BE2C (cell line): Measurements from ENCODE around the gene ZNF346. TPM values are rescaled to one million over a fixed set of nuclear protein-coding genes. Genes with fewer than 3 reads are reported as not detected.
A peak's percentile ranks its signal among the peaks of the same experiment; 100 is the strongest.
"Not testable (repeated sequence)": the region's sequence is repeated elsewhere in the genome, so short reads cannot be mapped to it uniquely, and the experiment has no call there.

Source experiments
- DNase-seq: peaks from one replicate; pipeline ENCODE4 v3.0.0-alpha.2; 2020
- H3K27me3 ChIP-seq: fragments of 250-450 bp; sonication (Bioruptor Pico); 2 replicates; pipeline ENCODE4 v1.5.1; 2020; ENCODE audit warnings: mild to moderate bottlenecking
- H3K36me3 ChIP-seq: fragments of 250-450 bp; sonication (Bioruptor Pico); 2 replicates; pipeline ENCODE4 v1.5.1; 2020; ENCODE audit warnings: mild to moderate bottlenecking
- H3K4me1 ChIP-seq: fragments of 250-450 bp; sonication (Bioruptor Pico); 2 replicates; pipeline ENCODE4 v1.5.1; 2020
- H3K4me3 ChIP-seq: 2 replicates; pipeline ENCODE4 v1.5.1; 2011; ENCODE audit warnings: low read depth, low read length
- H3K9me3 ChIP-seq: fragments of 250-450 bp; sonication (Bioruptor Pico); 2 replicates; pipeline ENCODE4 v1.5.1; 2020
- polyA plus RNA-seq: library from polyadenylated mRNA; unstranded; fragments of >200 nt; gene quantifications from one replicate; pipeline ENCODE4 v1.2.1, GENCODE V29; 2012; ENCODE audit warnings: low read depth, missing spikeins; ENCODE audit not compliant: insufficient read length, insufficient read depth
- TF ChIP-seq, protein P1 (sequence below): IDR thresholded peaks from 2 replicates; pipeline ENCODE4 v1.5.1; 2012; ENCODE audit warnings: mild to moderate bottlenecking, low read depth, low read length

ZNF346 gene
- 12.2 TPM for polyA plus RNA-seq

DNA sequence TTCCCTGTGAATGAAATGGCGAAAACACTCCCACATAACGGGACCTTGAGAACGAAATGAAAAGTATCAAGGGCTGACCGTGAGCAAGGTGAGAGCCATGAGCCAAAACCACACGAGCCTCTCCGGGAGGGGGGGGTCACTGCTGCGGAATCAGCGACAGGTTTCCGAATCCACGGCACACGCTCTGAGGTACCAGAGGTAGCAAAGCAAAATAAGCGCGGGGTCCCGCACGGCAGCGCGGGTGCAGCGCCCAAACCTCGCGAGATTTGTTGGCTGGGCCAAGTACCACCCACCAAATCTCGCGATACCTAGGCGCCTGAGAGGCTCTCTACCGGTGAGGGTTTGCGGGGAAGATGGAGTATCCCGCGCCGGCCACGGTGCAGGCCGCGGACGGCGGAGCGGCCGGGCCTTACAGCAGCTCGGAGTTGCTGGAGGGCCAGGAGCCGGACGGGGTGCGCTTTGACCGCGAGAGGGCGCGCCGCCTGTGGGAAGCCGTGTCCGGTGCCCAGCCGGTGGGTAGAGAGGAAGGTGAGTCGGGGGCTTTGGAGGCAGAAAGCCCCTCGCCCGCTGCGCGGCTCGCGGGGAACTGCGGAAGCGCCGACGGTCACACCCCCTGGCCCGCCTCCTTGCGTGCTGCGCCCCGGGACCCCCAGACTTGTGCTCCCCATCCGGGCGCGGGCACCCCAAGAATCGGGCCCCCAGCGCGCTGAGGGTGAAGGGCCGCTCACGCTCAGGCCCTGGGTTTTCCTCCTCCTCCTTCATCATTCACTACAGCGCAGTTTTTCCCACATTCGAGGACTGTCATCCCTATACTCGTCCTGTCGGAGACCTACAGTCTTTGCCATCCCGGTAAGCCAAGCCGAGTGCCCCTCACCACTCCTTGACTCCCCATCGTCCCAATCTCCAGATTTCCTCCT lies at the start of gene ZNF346:
Gene ZNF346, plus strand, starts transcription at position 311 of the 917 bp plus-strand sequence. Its CDS starts 43 bp downstream, at position 354.
- H3K27me3 ChIP-seq = no peaks in the 10 kb centered on the region
- peak; percentile 96 for DNase-seq
- H3K36me3 ChIP-seq = peaks cover 4% of the 10 kb centered on the region
- H3K9me3 ChIP-seq = no peaks in the 10 kb centered on the region
- H3K4me3 ChIP-seq = peak within 1 kb of the TSS; percentile 68
- TF ChIP-seq, protein P1, sequence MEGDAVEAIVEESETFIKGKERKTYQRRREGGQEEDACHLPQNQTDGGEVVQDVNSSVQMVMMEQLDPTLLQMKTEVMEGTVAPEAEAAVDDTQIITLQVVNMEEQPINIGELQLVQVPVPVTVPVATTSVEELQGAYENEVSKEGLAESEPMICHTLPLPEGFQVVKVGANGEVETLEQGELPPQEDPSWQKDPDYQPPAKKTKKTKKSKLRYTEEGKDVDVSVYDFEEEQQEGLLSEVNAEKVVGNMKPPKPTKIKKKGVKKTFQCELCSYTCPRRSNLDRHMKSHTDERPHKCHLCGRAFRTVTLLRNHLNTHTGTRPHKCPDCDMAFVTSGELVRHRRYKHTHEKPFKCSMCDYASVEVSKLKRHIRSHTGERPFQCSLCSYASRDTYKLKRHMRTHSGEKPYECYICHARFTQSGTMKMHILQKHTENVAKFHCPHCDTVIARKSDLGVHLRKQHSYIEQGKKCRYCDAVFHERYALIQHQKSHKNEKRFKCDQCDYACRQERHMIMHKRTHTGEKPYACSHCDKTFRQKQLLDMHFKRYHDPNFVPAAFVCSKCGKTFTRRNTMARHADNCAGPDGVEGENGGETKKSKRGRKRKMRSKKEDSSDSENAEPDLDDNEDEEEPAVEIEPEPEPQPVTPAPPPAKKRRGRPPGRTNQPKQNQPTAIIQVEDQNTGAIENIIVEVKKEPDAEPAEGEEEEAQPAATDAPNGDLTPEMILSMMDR = peak; percentile 47
- no peaks in the 10 kb centered on the region; the same call in 1 of the 2 replicates for H3K4me1 ChIP-seq

DNA sequence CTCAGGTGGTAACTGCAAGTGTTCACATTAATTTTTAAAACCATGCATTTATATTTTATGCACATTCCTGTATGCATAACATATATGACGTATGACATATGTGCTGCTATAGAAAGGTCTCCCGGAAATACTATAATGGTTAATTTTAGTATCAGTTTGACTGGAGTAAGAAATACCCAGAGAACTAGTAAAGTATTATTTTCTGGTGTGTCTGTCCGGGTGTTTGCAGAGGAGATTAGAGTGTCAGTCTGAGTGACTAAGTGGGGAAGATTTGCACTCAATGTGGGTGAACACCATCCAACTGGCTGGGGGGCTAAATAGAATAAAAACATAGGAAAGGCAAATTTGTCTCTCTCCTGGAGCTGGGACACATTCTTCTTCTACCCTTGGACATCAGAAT lies 42.8 kb upstream of the ZNF346 start:
- no peaks in the 10 kb centered on the region for H3K9me3 ChIP-seq
- TF ChIP-seq, protein P1 = no peak
- no peak for DNase-seq
- peaks cover 35% of the 10 kb centered on the region for H3K36me3 ChIP-seq
- H3K27me3 ChIP-seq = no peaks in the 10 kb centered on the region
- H3K4me1 ChIP-seq = no peaks in the 10 kb centered on the region
- H3K4me3 ChIP-seq = no peak overlapping the region

GRCh38 chr5:176980818-176981217 lies 41.7 kb upstream of the ZNF346 start:
- TF ChIP-seq, protein P1 = no peak
- Histone ChIP-seq H3K4me3 (no peak overlapping the region), H3K36me3 (peaks cover 29% of the 10 kb centered on the region), H3K9me3 (no peaks in the 10 kb centered on the region), H3K4me1 (no peaks in the 10 kb centered on the region), H3K27me3 (no peaks in the 10 kb centered on the region)
- DNase-seq = no peak

DNA sequence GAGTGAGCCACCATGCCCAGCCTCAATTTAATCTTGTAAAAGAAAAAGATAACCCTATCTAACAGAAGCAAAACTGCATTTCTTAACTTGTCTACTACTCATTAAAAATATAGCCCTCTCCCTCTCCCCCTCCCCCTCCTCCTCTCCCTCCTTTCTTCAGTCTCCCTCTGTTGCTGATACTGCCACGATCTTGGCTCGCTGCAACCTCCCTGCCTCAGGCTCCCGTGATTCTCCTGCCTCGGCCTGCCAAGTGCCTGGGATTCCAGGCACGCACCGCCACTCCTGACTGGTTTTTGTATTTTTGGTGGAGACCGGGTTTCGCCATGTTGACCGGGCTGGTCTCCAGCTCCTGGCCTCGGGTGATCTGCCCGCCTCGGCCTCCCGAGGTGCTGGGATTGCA lies 39.4 kb upstream of the ZNF346 start:
- H3K4me1 ChIP-seq, H3K9me3 ChIP-seq, H3K27me3 ChIP-seq, DNase-seq, H3K4me3 ChIP-seq: not testable (repeated sequence)
- peaks cover 29% of the 10 kb centered on the region for H3K36me3 ChIP-seq

DNA sequence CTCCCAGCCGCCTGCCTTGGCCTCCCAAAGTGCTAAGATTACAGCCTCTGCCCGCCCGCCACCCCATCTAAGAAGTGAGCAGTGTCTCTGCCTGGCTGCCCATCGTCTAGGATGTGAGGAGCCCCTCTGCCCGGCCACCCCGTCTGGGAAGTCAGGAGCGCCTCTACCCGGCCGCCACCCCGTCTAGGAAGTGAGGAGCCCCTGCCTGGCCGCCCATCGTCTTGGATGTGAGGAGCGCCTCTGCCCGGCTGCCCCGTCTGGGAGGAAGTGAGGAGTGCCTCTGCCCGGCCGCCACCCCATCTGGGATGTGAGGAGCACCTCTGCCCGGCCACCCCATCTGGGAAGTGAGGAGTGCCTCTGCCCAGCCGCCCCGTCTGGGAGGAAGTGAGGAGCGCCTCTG lies 38.9 kb upstream of the ZNF346 start:
- DNase-seq, H3K4me1 ChIP-seq, H3K27me3 ChIP-seq, H3K4me3 ChIP-seq, H3K9me3 ChIP-seq: not testable (repeated sequence)
- H3K36me3 ChIP-seq = peaks cover 32% of the 10 kb centered on the region

- H3K36me3 ChIP-seq = peaks cover 30% of the 10 kb centered on the region
- not testable (repeated sequence) for H3K4me1 ChIP-seq, H3K4me3 ChIP-seq, H3K27me3 ChIP-seq, H3K9me3 ChIP-seq, DNase-seq
These were observed 38.3 kb upstream of the ZNF346 start for GRCh38 chr5:176984176-176984575.

DNA sequence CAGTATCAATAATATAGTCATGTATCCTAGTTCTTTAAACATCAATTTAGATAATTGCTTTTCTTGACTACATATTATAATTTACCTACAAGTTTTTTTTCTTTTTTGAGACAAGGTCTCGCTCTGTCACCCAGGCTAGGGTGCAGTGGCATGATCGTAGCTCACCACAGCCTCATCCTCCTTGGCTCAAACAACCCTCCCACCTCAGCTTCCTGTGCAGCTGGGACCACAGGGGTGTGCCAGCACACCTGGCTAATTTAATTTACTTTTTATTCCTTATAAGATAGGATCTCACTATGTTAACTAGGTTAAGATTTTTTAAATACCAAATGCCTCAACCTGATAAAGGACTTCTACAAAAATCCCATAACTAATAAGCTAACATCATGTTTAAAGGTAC lies 37.0 kb upstream of the ZNF346 start:
- Histone ChIP-seq H3K4me1 (no peaks in the 10 kb centered on the region), H3K9me3 (no peaks in the 10 kb centered on the region), H3K4me3 (no peak overlapping the region), H3K36me3 (peaks cover 19% of the 10 kb centered on the region), H3K27me3 (no peaks in the 10 kb centered on the region)
- TF ChIP-seq, protein P1 = no peak
- DNase-seq = no peak
